ENCODE results near the gene B9D1.

Gene B9D1

GRCh38 chr17:19363460-19364035 lies 1.0 kb upstream of the B9D1 start:
- TF ChIP-seq EZH2 (IDR thresholded peaks at IDR 0.05; ENCODE audit: borderline replicate concordance, low read depth, low read length, severe bottlenecking): no peak
- TF ChIP-seq, protein P1, sequence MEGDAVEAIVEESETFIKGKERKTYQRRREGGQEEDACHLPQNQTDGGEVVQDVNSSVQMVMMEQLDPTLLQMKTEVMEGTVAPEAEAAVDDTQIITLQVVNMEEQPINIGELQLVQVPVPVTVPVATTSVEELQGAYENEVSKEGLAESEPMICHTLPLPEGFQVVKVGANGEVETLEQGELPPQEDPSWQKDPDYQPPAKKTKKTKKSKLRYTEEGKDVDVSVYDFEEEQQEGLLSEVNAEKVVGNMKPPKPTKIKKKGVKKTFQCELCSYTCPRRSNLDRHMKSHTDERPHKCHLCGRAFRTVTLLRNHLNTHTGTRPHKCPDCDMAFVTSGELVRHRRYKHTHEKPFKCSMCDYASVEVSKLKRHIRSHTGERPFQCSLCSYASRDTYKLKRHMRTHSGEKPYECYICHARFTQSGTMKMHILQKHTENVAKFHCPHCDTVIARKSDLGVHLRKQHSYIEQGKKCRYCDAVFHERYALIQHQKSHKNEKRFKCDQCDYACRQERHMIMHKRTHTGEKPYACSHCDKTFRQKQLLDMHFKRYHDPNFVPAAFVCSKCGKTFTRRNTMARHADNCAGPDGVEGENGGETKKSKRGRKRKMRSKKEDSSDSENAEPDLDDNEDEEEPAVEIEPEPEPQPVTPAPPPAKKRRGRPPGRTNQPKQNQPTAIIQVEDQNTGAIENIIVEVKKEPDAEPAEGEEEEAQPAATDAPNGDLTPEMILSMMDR (IDR thresholded peaks at IDR 0.05; ENCODE audit: borderline replicate concordance, extremely low read depth, low read length, poor library complexity, severe bottlenecking): no peak
- peaks cover 6% of the 10 kb centered on the region; the same call in 1 of the 2 replicates for H4K20me1 ChIP-seq (ENCODE audit: insufficient read depth, low read length)
- H3K27me3 ChIP-seq (ENCODE audit: insufficient read depth, low read length, poor library complexity): no peaks in the 10 kb centered on the region
- no peak overlapping the region for H3K4me3 ChIP-seq (ENCODE audit: low read depth in 1 of 2, low read length in 2 of 2)
- DNase-seq (no peak), ATAC-seq (ENCODE audit: insufficient read depth, low read depth) (no peak)
- no peak overlapping the region for H3K9ac ChIP-seq (ENCODE audit: low read depth, low read length)
- H3K79me2 ChIP-seq (ENCODE audit: insufficient read depth, low read length): no peaks in the 10 kb centered on the region
- H2AFZ ChIP-seq (ENCODE audit: low read depth, low read length): no peak overlapping the region; the same call in 1 of the 2 replicates
- no peak overlapping the region for H3K27ac ChIP-seq (ENCODE audit: low read length)
- H3K4me1 ChIP-seq (ENCODE audit: insufficient read depth, low read length): peaks cover 17% of the 10 kb centered on the region
- no peaks in the 10 kb centered on the region for H3K36me3 ChIP-seq (ENCODE audit: insufficient read depth, low read length)
- no peaks in the 10 kb centered on the region for H3K9me3 ChIP-seq (ENCODE audit: insufficient read depth, low read length, severe bottlenecking)
- peak overlapping the region; percentile 90 for H3K4me2 ChIP-seq (ENCODE audit: insufficient read depth, low read length)

DNA sequence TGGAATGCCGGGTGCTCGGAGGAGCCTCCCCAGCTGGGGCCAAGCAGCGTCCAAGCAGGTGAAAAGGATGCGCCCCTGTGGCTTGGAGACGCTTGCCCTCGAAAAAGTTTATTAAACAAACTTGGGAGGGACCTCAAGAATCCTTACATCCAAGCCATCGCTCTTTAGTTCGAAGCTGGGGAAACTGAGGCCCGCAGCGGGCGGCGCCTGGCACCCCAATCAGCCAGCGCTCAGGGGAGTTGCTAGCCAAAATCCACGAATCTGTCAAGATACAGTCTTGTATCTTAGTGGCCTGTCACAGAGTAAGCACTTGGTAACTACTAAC lies 553 bp upstream of the B9D1 start:
- Histone ChIP-seq H3K4me2 (ENCODE audit: insufficient read depth, low read length) (peak overlapping the region; percentile 90), H4K20me1 (ENCODE audit: insufficient read depth, low read length) (peaks cover 9% of the 10 kb centered on the region; the same call in 1 of the 2 replicates), H3K4me3 (ENCODE audit: low read depth in 1 of 2, low read length in 2 of 2) (peak overlapping the region in 1 of 2 experiments; percentile 71; a peak in 2 of 4 replicates), H3K79me2 (ENCODE audit: insufficient read depth, low read length) (no peaks in the 10 kb centered on the region), H3K27me3 (ENCODE audit: insufficient read depth, low read length, poor library complexity) (no peaks in the 10 kb centered on the region), H3K27ac (ENCODE audit: low read length) (no peak overlapping the region), H3K36me3 (ENCODE audit: insufficient read depth, low read length) (no peaks in the 10 kb centered on the region), H3K4me1 (ENCODE audit: insufficient read depth, low read length) (peaks cover 17% of the 10 kb centered on the region), H2AFZ (ENCODE audit: low read depth, low read length) (peak overlapping the region; percentile 51; the same call in 1 of the 2 replicates), H3K9me3 (ENCODE audit: insufficient read depth, low read length, severe bottlenecking) (no peaks in the 10 kb centered on the region), H3K9ac (ENCODE audit: low read depth, low read length) (peak overlapping the region; percentile 47; the same call in 1 of the 2 replicates)
- ATAC-seq (ENCODE audit: insufficient read depth, low read depth) (no peak), DNase-seq (no peak)
- no peak for TF ChIP-seq EZH2 (IDR thresholded peaks at IDR 0.05; ENCODE audit: borderline replicate concordance, low read depth, low read length, severe bottlenecking)
- TF ChIP-seq, protein P1 (IDR thresholded peaks at IDR 0.05; ENCODE audit: borderline replicate concordance, extremely low read depth, low read length, poor library complexity, severe bottlenecking): no peak

DNA sequence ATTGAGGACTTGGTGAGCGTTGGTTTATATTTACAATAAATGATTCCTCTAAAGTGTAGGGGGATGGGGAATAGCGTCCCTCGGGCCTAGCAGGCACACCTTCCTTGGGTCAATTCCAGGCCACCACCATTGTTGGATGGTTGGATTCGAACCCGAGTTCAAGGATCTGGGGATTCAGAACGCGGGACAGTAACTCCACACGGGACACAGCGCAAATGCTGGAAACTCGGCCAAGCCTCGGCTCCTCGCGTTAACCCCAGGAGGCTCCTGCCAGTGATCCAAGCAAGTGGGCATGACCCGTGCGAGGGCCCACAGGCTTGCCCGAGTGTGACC lies 613 bp downstream of the B9D1 start:
- peak overlapping the region; percentile 47; the same call in 1 of the 2 replicates for H3K9ac ChIP-seq (ENCODE audit: low read depth, low read length)

More for the DNA sequence above, 613 bp downstream of the B9D1 start:
- DNase-seq (no peak), ATAC-seq (ENCODE audit: insufficient read depth, low read depth) (no peak)
- peaks cover 17% of the 10 kb centered on the region for H3K4me1 ChIP-seq (ENCODE audit: insufficient read depth, low read length)
- H3K4me2 ChIP-seq (ENCODE audit: insufficient read depth, low read length): peak overlapping the region; percentile 90
- H3K9me3 ChIP-seq (ENCODE audit: insufficient read depth, low read length, severe bottlenecking): no peaks in the 10 kb centered on the region
- H3K27ac ChIP-seq (ENCODE audit: low read length): no peak overlapping the region
- H3K79me2 ChIP-seq (ENCODE audit: insufficient read depth, low read length): no peaks in the 10 kb centered on the region
- H3K27me3 ChIP-seq (ENCODE audit: insufficient read depth, low read length, poor library complexity): no peaks in the 10 kb centered on the region
- peak overlapping the region; percentile 73 for H2AFZ ChIP-seq (ENCODE audit: low read depth, low read length)
- H3K36me3 ChIP-seq (ENCODE audit: insufficient read depth, low read length): no peaks in the 10 kb centered on the region
- peaks cover 9% of the 10 kb centered on the region; the same call in 1 of the 2 replicates for H4K20me1 ChIP-seq (ENCODE audit: insufficient read depth, low read length)
- TF ChIP-seq, protein P1 (IDR thresholded peaks at IDR 0.05; ENCODE audit: borderline replicate concordance, extremely low read depth, low read length, poor library complexity, severe bottlenecking): no peak
- no peak for TF ChIP-seq EZH2 (IDR thresholded peaks at IDR 0.05; ENCODE audit: borderline replicate concordance, low read depth, low read length, severe bottlenecking)
- peak overlapping the region in 1 of 2 experiments; percentile 71; a peak in 2 of 4 replicates for H3K4me3 ChIP-seq (ENCODE audit: low read depth in 1 of 2, low read length in 2 of 2)
